KMS-11 (cell line): ENCODE measurements around the gene CACNA1D.

Experiments used
- H2AFZ ChIP-seq: fragments of 200-600 bp; sonication (generic); 2 replicates; pipeline ENCODE4 v1.6.1; 2016; ENCODE audit warnings: antibody characterized with exemption, mixed run types, low read depth
- H3K27ac ChIP-seq: fragments of 200-600 bp; sonication (generic); 2 replicates; pipeline ENCODE4 v1.6.1; 2016; ENCODE audit warnings: mild to moderate bottlenecking, mixed run types
- H3K27me3 ChIP-seq: fragments of 200-600 bp; sonication (generic); 2 replicates; pipeline ENCODE4 v1.6.1; 2017; ENCODE audit warnings: mild to moderate bottlenecking, low read depth, mixed run types, moderate library complexity; ENCODE audit not compliant: insufficient read depth
- H3K36me3 ChIP-seq: fragments of 200-600 bp; sonication (generic); 2 replicates; pipeline ENCODE4 v1.6.1; 2017; ENCODE audit warnings: mild to moderate bottlenecking, mixed run types; ENCODE audit not compliant: insufficient read depth
- H3K4me1 ChIP-seq: fragments of 200-600 bp; sonication (generic); 2 replicates; pipeline ENCODE4 v1.6.1; 2016; ENCODE audit warnings: mild to moderate bottlenecking, low read depth, mixed run types; ENCODE audit not compliant: poor library complexity, severe bottlenecking
- H3K4me2 ChIP-seq: fragments of 200-600 bp; sonication (generic); 2 replicates; pipeline ENCODE4 v1.7.0; 2016; ENCODE audit warnings: mild to moderate bottlenecking, mixed run types
- H3K4me3 ChIP-seq: fragments of 200-600 bp; sonication (generic); IDR thresholded peaks from 2 replicates; pipeline ENCODE4 v1.6.1; 2017; ENCODE audit warnings: low read depth, low read length, mixed read lengths; ENCODE audit not compliant: insufficient read depth
- H3K79me2 ChIP-seq: fragments of 200-600 bp; sonication (generic); 2 replicates; pipeline ENCODE4 v1.6.1; 2016; ENCODE audit warnings: low read depth, mixed run types; ENCODE audit not compliant: insufficient read depth
- H3K9ac ChIP-seq: fragments of 200-600 bp; sonication (generic); 2 replicates; pipeline ENCODE4 v1.6.1; 2016; ENCODE audit warnings: mild to moderate bottlenecking, mixed run types
- H4K20me1 ChIP-seq: fragments of 200-600 bp; sonication (generic); 2 replicates; pipeline ENCODE4 v1.6.1; 2016; ENCODE audit warnings: mild to moderate bottlenecking, mixed run types; ENCODE audit not compliant: insufficient read depth
- TF ChIP-seq, protein P1 (sequence below): fragments of 200-600 bp; sonication (generic); conservative IDR thresholded peaks from 2 replicates; pipeline ENCODE4 v1.6.1; 2017; ENCODE audit warnings: low read depth, mild to moderate bottlenecking, antibody characterized with exemption, low read length, moderate library complexity, mixed read lengths

Gene CACNA1D

DNA sequence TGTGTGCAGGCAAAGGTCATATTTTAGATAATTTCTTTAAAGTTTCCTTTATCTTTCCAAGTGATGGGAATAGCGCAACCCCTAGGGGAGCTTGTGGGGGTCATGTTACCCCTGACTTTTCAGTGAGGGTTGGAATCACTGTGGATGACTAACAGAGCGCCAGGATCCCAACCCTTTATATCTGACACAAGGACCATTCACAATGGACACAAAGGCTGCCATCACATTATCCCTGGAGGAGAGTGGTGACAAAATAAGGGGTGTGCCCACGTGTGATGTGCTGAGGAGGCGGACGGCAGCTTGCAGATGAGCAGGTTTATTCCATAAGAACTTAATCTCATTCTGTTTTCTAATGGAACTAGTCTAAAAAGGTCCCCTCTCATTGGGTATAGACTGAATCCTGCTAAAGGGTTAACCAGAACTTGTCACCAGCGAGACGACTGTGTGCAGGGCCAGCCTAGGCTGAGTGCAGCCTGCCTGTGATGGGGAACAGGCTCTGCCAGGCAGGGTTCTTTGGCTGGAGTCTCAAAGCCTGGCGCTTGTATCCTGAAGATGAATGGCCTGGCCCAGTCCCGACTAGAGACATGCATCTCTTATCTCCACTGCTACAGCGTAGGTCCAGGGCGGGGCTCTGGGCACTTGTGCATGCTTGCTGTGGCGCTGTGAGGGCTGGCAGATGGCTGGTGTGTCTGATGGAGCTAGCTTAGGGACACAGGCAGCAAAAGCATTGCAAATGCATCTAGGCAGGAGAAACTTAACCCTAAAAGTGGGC lies 301.6 kb downstream of the CACNA1D start:
- TF ChIP-seq, protein P1, sequence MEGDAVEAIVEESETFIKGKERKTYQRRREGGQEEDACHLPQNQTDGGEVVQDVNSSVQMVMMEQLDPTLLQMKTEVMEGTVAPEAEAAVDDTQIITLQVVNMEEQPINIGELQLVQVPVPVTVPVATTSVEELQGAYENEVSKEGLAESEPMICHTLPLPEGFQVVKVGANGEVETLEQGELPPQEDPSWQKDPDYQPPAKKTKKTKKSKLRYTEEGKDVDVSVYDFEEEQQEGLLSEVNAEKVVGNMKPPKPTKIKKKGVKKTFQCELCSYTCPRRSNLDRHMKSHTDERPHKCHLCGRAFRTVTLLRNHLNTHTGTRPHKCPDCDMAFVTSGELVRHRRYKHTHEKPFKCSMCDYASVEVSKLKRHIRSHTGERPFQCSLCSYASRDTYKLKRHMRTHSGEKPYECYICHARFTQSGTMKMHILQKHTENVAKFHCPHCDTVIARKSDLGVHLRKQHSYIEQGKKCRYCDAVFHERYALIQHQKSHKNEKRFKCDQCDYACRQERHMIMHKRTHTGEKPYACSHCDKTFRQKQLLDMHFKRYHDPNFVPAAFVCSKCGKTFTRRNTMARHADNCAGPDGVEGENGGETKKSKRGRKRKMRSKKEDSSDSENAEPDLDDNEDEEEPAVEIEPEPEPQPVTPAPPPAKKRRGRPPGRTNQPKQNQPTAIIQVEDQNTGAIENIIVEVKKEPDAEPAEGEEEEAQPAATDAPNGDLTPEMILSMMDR: no peak
- no peak overlapping the region for H3K4me2 ChIP-seq
- no peak overlapping the region for H2AFZ ChIP-seq
- H3K27me3 ChIP-seq: no peaks in the 10 kb centered on the region
- H3K27ac ChIP-seq: no peak overlapping the region
- H3K9ac ChIP-seq: no peak overlapping the region
- H3K4me3 ChIP-seq: no peak overlapping the region
- H4K20me1 ChIP-seq: no peaks in the 10 kb centered on the region
- H3K79me2 ChIP-seq: no peaks in the 10 kb centered on the region
- H3K36me3 ChIP-seq: no peaks in the 10 kb centered on the region
- H3K4me1 ChIP-seq: no peaks in the 10 kb centered on the region

DNA sequence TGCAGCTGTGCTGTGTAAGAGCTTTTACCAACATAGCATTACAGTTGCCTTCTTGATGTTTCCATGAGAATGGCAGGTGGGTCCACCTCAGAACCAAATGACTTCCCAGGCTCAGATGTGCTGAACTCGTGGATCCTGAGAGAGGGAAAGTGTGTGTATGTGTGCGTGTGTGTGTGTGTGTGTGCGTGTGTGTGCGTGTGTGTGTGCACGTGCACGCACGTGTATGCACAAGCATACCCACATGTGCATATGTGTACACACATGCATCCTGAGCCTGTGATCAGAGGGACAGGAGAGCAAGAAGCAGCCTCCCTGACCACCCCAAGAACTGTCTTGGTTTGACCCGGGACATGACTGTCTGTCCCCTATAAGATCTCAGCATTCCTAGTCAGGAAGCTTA lies 303.7 kb downstream of the CACNA1D start:
- Histone ChIP-seq H3K4me2 (no peak overlapping the region), H3K27ac (no peak overlapping the region), H2AFZ (no peak overlapping the region), H3K36me3 (no peaks in the 10 kb centered on the region), H3K4me1 (no peaks in the 10 kb centered on the region), H4K20me1 (no peaks in the 10 kb centered on the region), H3K79me2 (no peaks in the 10 kb centered on the region), H3K27me3 (no peaks in the 10 kb centered on the region), H3K4me3 (no peak overlapping the region), H3K9ac (no peak overlapping the region)
- TF ChIP-seq, protein P1: no peak

DNA sequence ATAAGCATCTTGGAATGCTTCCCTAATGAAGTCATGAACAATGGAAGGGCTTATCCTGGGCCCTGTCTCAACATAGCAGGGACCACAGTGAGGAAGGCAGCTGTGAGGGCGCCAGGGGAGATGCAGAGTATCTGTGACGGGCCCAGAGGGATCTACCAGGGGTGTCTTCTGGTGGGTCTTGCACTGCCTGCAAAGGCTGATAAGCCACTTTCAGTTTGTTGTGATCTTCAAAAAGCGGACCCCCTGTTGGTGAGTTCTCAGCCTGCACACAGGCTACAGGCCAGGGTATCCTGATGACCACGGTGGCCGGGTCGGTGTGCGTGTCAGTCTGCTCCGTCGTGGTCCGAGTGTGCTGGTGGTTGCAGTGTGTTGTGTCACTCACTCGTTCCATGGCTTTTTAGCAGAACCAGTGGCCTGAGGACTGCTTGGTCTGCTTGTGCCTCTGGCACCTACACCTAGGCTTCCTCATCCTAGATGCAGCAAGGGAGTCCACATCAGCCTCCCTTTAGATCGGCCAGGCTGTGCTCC lies 305.0 kb downstream of the CACNA1D start:
- Histone ChIP-seq H3K27ac (no peak overlapping the region), H4K20me1 (no peaks in the 10 kb centered on the region), H3K9ac (no peak overlapping the region), H3K36me3 (no peaks in the 10 kb centered on the region), H3K4me1 (no peaks in the 10 kb centered on the region), H3K27me3 (no peaks in the 10 kb centered on the region), H3K4me2 (no peak overlapping the region), H2AFZ (no peak overlapping the region), H3K4me3 (no peak overlapping the region), H3K79me2 (no peaks in the 10 kb centered on the region)
- TF ChIP-seq, protein P1: no peak

DNA sequence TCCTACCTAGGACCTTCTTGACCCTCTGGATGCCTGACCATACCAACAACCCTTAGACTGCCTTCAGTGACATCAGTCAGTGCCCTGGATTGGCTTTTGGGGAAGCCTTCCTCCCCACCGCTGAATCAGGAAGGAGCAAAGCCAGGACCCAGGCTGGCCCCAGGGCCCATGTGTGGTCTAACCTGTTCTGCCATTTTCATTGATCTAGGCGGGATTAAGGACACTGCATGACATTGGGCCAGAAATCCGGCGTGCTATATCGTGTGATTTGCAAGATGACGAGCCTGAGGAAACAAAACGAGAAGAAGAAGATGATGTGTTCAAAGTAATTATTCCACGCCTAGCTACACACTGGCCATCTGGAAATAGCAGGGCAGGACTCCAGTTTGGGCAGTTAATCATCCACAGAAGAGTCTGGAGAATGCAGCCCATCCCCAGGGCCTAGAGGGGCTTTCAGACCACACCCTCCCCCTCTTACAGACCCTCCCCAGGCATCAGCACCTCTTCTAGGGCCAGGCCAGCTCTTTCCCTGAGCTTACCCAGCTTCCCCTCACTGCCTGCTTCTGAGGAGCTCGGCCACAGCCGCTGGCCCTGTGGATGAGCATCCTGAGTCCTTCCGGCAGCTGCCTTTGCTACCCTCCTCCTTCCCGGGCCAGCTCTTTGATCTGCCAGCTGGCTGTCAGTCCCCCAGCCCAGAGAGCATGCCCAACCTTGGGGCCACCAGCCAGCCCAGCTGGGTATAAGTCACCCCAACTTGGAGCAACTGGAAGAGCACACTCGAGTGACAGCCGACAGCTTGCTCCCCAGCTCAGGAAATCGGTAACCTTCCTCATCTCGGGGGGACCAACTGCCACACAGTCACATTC lies 305.9 kb downstream of the CACNA1D start:
- Histone ChIP-seq H3K27ac (no peak overlapping the region), H3K9ac (no peak overlapping the region), H3K4me3 (no peak overlapping the region), H3K79me2 (no peaks in the 10 kb centered on the region), H3K27me3 (no peaks in the 10 kb centered on the region), H2AFZ (no peak overlapping the region), H3K4me2 (no peak overlapping the region), H3K4me1 (no peaks in the 10 kb centered on the region), H3K36me3 (no peaks in the 10 kb centered on the region), H4K20me1 (no peaks in the 10 kb centered on the region)
- TF ChIP-seq, protein P1: no peak
